ENCODE measurements around the gene OR6X1.

OR6X1 gene

DNA sequence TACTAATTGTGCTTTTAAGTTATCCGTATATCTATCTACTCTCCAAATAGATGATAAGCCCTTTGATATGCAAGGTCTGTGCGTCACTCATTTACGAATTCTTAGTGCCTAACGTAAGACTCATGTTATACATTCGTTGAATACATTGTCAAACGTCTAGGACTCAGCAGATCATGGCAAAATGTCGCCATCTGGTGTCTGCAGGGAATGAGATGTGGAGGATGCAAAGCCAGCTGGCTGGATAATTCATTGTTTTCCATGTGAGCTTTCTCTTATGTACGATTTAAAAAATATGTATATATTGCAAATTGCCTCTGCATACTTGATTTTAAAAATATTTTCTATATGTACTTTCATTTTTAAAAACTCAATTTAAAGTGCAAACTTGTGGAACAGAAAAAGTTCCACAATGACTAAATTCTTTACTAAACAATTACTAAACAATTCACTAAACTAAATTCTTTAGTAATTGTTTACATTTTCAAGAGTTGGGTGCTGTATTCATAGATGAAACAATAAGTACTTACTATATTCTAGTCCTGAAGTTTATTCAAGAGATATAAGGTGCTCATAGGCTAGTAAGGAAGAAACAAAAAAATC, 46.6 kb downstream of the OR6X1 start:
- no peak overlapping the region for H3K4me2 ChIP-seq (ENCODE audit: low read depth, low read length, poor library complexity, severe bottlenecking)

GRCh38 chr11:123707206-123707605, 47.1 kb downstream of the OR6X1 start:
- TF ChIP-seq EZH2phosphoT487 (IDR thresholded peaks at IDR 0.05; ENCODE audit: borderline replicate concordance) = no peak
- no peak for TF ChIP-seq CTCF (conservative IDR thresholded peaks at IDR 0.05; ENCODE audit: low read length)
- no peaks in the 10 kb centered on the region for H3K79me2 ChIP-seq (ENCODE audit: insufficient read depth, low read length)
- no peak overlapping the region for H3K9ac ChIP-seq (ENCODE audit: low read depth, low read length, poor library complexity, severe bottlenecking)
- no peaks in the 10 kb centered on the region for H3K9me3 ChIP-seq (ENCODE audit: insufficient read depth, low read depth, low read length)
- no peaks in the 10 kb centered on the region for H3K36me3 ChIP-seq (ENCODE audit: insufficient read depth, low read length)
- H2AFZ ChIP-seq (ENCODE audit: low read length) = 0 out of 2 replicates have a peak overlapping the region, but pooled peaks have one; percentile 13
- no peak overlapping the region for H3K4me3 ChIP-seq (ENCODE audit: low read length, poor library complexity, severe bottlenecking)
- H3F3A ChIP-seq (ENCODE audit: low read depth) = no peaks in the 10 kb centered on the region
- H3K27me3 ChIP-seq (ENCODE audit: insufficient read depth, low read length, poor library complexity, severe bottlenecking) = no peaks in the 10 kb centered on the region
- no peaks in the 10 kb centered on the region for H4K20me1 ChIP-seq (ENCODE audit: insufficient read depth, low read length, poor library complexity, severe bottlenecking)
- H3K9me2 ChIP-seq (replicated peaks; ENCODE audit: low read depth, low read length) = no peaks in the 10 kb centered on the region
- peaks cover 2% of the 10 kb centered on the region for H3K4me1 ChIP-seq (ENCODE audit: insufficient read depth, low read length, poor library complexity, severe bottlenecking)
- H3K4me2 ChIP-seq (ENCODE audit: low read depth, low read length, poor library complexity, severe bottlenecking) = no peak overlapping the region

More for the DNA sequence above, 46.6 kb downstream of the OR6X1 start:
- peaks cover under 1% of the 10 kb centered on the region for H3K4me1 ChIP-seq (ENCODE audit: insufficient read depth, low read length, poor library complexity, severe bottlenecking)
- no peak overlapping the region for H3K9ac ChIP-seq (ENCODE audit: low read depth, low read length, poor library complexity, severe bottlenecking)
- no peaks in the 10 kb centered on the region for H3K9me3 ChIP-seq (ENCODE audit: insufficient read depth, low read depth, low read length)
- H3K27me3 ChIP-seq (ENCODE audit: insufficient read depth, low read length, poor library complexity, severe bottlenecking) = no peaks in the 10 kb centered on the region
- peak; percentile 88 for TF ChIP-seq CTCF (conservative IDR thresholded peaks at IDR 0.05; ENCODE audit: low read length)
- no peak for TF ChIP-seq EZH2phosphoT487 (IDR thresholded peaks at IDR 0.05; ENCODE audit: borderline replicate concordance)
- H3K79me2 ChIP-seq (ENCODE audit: insufficient read depth, low read length) = no peaks in the 10 kb centered on the region
- H3K9me2 ChIP-seq (replicated peaks; ENCODE audit: low read depth, low read length) = no peaks in the 10 kb centered on the region
- 0 out of 2 replicates have a peak overlapping the region, but pooled peaks have one; percentile 13 for H2AFZ ChIP-seq (ENCODE audit: low read length)
- no peaks in the 10 kb centered on the region for H3K36me3 ChIP-seq (ENCODE audit: insufficient read depth, low read length)
- no peaks in the 10 kb centered on the region for H3F3A ChIP-seq (ENCODE audit: low read depth)
- H4K20me1 ChIP-seq (ENCODE audit: insufficient read depth, low read length, poor library complexity, severe bottlenecking) = no peaks in the 10 kb centered on the region
- H3K4me3 ChIP-seq (ENCODE audit: low read length, poor library complexity, severe bottlenecking) = no peak overlapping the region

DNA sequence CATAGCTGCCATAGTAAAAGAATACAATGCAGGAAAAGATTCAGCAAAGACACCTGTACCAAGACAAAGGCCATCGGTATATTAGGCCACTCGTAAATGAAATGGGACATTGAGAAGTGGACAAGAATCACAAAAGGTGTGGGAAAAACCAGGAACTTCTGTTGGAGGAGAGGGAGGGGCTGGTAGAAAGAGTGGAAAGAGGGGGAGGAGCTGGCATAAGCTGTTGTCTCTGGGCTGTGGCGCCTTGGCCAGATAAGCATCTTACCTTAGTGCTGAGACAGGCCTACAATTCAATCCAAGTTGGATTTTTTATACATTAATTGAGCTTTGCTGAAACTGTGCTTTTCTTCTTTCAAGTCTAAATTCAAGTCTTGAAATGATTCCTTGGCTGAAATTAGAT, 50.0 kb downstream of the OR6X1 start:
- Histone ChIP-seq H4K20me1 (ENCODE audit: insufficient read depth, low read length, poor library complexity, severe bottlenecking) (no peaks in the 10 kb centered on the region), H3F3A (ENCODE audit: low read depth) (no peaks in the 10 kb centered on the region), H3K4me3 (ENCODE audit: low read length, poor library complexity, severe bottlenecking) (no peak overlapping the region), H3K9me2 (replicated peaks; ENCODE audit: low read depth, low read length) (no peaks in the 10 kb centered on the region), H3K79me2 (ENCODE audit: insufficient read depth, low read length) (no peaks in the 10 kb centered on the region), H3K4me2 (ENCODE audit: low read depth, low read length, poor library complexity, severe bottlenecking) (no peak overlapping the region), H3K36me3 (ENCODE audit: insufficient read depth, low read length) (no peaks in the 10 kb centered on the region), H2AFZ (ENCODE audit: low read length) (no peak overlapping the region), H3K4me1 (ENCODE audit: insufficient read depth, low read length, poor library complexity, severe bottlenecking) (peaks cover 6% of the 10 kb centered on the region), H3K27me3 (ENCODE audit: insufficient read depth, low read length, poor library complexity, severe bottlenecking) (no peaks in the 10 kb centered on the region), H3K9ac (ENCODE audit: low read depth, low read length, poor library complexity, severe bottlenecking) (no peak overlapping the region), H3K9me3 (ENCODE audit: insufficient read depth, low read depth, low read length) (no peaks in the 10 kb centered on the region)
- TF ChIP-seq EZH2phosphoT487 (IDR thresholded peaks at IDR 0.05; ENCODE audit: borderline replicate concordance) (no peak), CTCF (conservative IDR thresholded peaks at IDR 0.05; ENCODE audit: low read length) (no peak)
